Stimulated activated CD4-positive, alpha-beta T cell treated with anti-CD3 and anti-CD28 coated beads, Interleukin-1b, Interleukin-23, amount 100 ng/mL, for 4 hours (primary cell): ENCODE data around the gene FAF1.
"Not testable (repeated sequence)": the region's sequence is repeated elsewhere in the genome, so short reads cannot be mapped to it uniquely, and the experiment has no call there.

Source experiments
- DNase-seq, 2 donors: peaks; one replicate each; pipeline ENCODE4 v3.0.0-alpha.2; 2020; ENCODE audit warnings: low read depth in 2 of 2

FAF1 gene

DNA sequence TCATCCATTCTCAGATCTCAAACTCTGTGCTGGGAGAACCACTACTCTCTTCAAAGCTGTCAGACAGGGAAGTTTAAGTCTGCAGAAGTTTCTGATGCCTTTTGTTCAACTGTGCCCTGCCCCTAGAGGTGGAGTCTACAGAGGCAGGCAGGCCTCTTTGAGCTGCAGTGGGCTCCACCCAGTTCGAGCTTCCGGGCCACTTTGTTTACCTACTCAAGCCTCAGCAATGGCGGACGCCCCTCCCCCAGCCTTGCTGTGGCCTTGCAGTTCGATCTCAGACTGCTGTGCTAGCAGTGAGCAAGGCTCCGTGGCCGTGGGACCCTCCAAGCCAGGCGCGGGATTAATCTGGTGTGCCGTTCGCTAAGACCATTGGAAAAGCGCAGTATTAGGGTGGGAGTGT lies 49.7 kb downstream of the FAF1 start:
- not testable (repeated sequence) for DNase-seq

- not testable (repeated sequence) for DNase-seq
These were observed 52.5 kb downstream of the FAF1 start for GRCh38 chr1:50907610-50908009.

- not testable (repeated sequence) for DNase-seq
These were observed 54.0 kb downstream of the FAF1 start for GRCh38 chr1:50906050-50906449.

DNA sequence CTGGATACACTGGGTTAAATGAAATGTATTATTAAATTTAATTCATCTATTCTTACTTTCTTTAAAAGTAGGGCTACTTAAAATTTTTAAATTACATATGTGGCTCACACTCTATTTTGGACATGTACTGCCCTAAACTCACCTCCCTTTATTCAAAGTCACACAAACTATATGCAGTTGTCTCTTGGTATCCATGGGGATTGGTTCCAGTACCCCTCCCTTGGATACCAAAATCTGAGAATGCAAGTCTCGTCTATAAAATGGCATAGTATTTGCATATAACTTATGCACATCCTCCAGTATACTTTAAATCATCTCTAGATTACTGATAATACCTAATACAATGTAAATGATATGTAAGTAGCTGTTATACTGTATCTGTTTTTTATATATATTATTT lies 57.6 kb downstream of the FAF1 start:
- DNase-seq: no peak

DNA sequence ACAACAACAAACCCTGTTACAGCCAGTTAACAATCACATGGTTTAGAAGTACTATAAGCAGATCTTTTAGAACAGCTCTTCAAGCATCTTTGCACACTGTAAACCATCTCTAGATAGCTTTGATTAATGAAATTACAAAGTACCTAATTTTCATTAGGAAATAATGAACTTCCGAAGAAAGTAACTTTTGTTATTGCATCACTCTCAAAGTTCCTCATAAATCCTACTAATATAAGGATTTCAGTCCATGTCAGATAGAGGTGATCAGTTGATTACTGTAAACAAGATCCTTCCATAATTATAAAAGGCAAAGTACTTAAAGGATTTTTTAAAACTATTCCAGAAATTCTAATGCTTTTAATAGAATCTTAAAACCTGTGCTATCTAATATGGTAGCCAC lies 58.2 kb downstream of the FAF1 start:
- DNase-seq: no peak

GRCh38 chr1:50898773-50899172 lies 61.3 kb downstream of the FAF1 start:
- no peak for DNase-seq

DNA sequence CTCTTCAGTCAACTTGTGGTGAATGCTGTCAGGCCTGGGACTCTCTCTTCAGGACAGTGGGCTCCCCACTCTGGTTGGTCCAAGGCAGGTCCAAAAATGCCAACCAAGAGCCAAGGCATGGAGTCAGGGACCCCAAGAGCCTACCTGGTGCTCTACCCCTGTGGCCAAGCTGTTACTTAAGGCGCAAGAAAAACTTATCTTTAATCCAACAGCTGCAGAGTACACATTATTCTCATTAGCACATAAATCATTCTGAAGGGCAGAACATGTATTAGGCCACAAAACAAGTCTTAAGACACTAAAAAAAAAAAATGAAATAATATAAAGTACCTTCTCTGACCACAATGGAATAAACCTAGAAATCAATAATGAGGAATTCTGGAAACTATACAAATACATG lies 65.7 kb downstream of the FAF1 start:
- DNase-seq: no peak

GRCh38 chr1:50893466-50893865 lies 66.6 kb downstream of the FAF1 start:
- DNase-seq: no peak

GRCh38 chr1:50887555-50887954 lies 72.5 kb downstream of the FAF1 start:
- not testable (repeated sequence) for DNase-seq

DNA sequence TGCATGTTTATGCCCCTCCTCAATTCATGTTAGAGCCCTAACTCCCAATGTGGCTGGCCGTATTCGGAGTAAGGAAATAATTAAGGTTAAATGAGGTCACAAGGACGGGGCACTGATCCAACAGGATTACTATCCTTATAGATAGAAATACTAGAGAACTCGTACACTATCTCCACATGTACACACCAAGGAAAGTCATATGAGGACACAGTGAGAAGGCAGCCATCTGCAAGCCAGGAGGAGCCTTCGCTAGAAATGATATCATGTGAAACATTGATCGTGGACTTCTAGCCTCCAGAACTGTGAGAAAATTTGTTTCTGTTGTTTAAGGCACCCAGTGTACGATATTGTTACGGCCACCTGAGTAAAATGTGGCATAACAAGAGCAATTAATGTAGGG lies 79.7 kb downstream of the FAF1 start:
- no peak for DNase-seq

GRCh38 chr1:50879137-50879536 lies 80.9 kb downstream of the FAF1 start:
- DNase-seq: no peak

GRCh38 chr1:50878434-50878833 lies 81.6 kb downstream of the FAF1 start:
- DNase-seq: no peak

DNA sequence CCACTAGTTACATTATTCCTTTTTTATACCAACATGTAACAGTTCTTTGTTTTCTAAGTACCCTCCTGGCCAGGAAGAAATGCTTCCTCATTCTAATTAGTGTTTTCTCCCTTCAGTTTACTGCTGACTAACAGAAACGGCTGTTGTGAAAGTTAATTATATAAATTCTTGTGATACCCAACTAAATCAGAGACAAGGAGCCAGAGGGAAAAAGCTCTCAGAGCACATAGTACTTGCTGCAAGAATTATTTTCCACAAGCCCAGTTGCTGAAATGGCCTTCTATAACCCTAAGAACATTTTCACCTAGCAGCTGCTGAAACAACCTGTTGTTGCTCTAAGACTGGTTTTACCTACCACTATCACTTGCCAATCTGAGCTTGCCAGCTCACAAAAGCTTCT lies 82.4 kb downstream of the FAF1 start:
- no peak for DNase-seq

- DNase-seq: peak; percentile 45 to 49
These were observed 86.4 kb downstream of the FAF1 start for GRCh38 chr1:50873458-50874187.

DNA sequence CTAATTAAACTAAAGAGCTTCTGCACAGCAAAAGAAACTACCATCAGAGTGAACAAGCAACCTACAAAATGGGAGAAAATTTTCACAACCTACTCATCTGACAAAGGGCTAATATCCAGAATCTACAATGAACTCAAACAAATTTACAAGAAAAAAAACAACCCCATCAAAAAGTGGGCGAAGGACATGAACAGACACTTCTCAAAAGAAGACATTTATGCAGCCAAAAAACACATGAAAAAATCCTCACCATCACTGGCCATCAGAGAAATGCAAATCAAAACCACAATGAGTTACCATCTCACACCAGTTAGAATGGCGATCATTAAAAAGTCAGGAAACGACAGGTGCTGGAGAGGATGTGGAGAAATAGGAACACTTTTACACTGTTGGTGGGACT lies 95.2 kb downstream of the FAF1 start:
- not testable (repeated sequence) for DNase-seq

GRCh38 chr1:50861772-50862171 lies 98.3 kb downstream of the FAF1 start:
- DNase-seq: no peak

DNA sequence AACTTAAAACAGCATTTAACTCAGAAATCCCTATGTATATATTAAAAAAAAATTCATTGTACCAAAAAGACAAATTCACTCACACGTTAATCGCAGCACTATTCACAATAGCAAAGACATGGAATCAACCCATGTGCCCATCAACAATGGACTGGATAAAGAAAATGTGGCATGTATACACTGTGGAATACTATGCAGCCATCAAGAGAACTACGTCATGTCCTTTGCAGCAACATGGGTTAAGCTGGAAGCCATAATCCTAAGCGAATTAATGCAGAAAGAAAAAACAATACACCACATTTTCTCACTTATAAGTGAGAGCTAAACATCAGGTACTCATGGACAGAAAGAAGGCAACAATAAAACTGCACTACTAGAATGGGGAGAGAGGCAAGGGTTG lies 99.4 kb downstream of the FAF1 start:
- no peak for DNase-seq

DNA sequence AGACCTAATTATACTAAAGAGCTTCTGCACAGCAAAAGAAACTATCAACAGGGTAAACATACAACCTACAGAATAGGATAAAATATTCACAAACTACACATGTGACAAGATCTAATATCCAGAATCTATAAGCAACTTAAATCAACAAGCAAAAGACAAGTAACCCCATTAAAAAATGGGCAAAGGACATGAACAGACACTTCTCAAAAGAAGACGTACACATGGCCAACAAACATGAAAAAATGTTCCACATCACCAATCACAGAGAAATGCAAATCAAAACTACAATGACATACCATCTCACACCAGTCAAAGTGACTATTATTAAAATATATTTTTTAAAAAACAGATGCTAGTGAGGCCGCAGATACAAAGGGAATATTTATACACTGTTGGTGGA lies 99.8 kb downstream of the FAF1 start:
- DNase-seq: no peak

GRCh38 chr1:50859657-50860056 lies 100.4 kb downstream of the FAF1 start:
- DNase-seq: no peak

GRCh38 chr1:50858761-50859160 lies 101.3 kb downstream of the FAF1 start:
- DNase-seq: no peak

GRCh38 chr1:50857702-50858101 lies 102.4 kb downstream of the FAF1 start:
- no peak for DNase-seq

GRCh38 chr1:50853325-50853724 lies 106.7 kb downstream of the FAF1 start:
- DNase-seq: no peak

- no peak for DNase-seq
These were observed 107.2 kb downstream of the FAF1 start for GRCh38 chr1:50852889-50853288.

GRCh38 chr1:50851466-50851865 lies 108.6 kb downstream of the FAF1 start:
- no peak for DNase-seq
